GM19238 (cell line): ENCODE measurements around the gene MT1HL1.
"Not testable (repeated sequence)": the region's sequence is repeated elsewhere in the genome, so short reads cannot be mapped to it uniquely, and the experiment has no call there.

ENCODE experiments used
- DNase-seq: peaks from one replicate; pipeline ENCODE4 v3.0.0; 2011; ENCODE audit warnings: low spot score; ENCODE audit not compliant: insufficient read length

MT1HL1 gene

GRCh38 chr1:237018896-237019295 is 14.7 kb upstream of the MT1HL1 start:
- DNase-seq = no peak

DNA sequence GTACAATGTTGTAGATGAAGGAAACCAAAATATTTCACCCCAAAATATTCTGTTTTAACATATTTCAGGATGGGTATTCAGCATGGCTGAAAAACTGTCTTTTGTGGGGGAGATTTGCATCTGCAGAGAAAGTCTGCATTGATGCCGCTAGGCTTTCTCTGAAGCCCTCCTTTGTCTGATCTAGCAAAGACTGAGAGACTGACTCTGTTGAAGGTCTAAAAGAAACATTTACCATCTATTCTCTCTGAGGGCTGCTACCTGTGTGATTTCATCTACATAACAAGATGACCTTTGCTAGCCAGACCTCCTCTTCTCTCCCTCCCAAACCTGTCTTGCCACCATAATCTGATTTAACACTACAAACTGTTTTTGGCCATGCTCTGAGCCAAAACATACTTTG is 12.4 kb upstream of the MT1HL1 start:
- DNase-seq = no peak

- no peak for DNase-seq
Observed at GRCh38 chr1:237013608-237014007, 9.4 kb upstream of the MT1HL1 start.

- DNase-seq = no peak
Observed at GRCh38 chr1:237012788-237013383, 8.6 kb upstream of the MT1HL1 start.

DNA sequence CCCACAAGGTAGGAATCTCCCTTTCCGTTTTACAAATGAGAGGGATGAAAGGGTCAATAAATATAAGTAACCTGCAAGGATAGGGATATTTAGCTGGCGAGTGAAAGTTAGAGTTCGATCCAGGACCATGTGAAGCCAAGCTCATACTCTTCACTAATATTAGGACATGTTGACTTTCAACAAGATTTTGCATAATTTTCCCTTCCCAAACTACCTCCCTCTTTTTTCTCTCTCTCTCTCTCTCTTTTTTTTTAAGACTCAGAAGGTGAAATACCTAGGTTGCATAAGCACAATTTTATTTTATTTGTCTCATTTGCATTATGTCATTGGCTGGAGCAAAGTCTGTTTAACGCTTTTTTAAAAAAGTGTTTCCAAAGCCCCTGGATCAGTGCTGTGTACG is 8.1 kb upstream of the MT1HL1 start:
- no peak for DNase-seq

- DNase-seq = no peak
Observed at GRCh38 chr1:237011432-237011831, 7.2 kb upstream of the MT1HL1 start.

- DNase-seq = no peak
Observed at GRCh38 chr1:237009611-237010010, 5.4 kb upstream of the MT1HL1 start.

GRCh38 chr1:237007147-237007881 is 3.1 kb upstream of the MT1HL1 start:
- DNase-seq = no peak

DNA sequence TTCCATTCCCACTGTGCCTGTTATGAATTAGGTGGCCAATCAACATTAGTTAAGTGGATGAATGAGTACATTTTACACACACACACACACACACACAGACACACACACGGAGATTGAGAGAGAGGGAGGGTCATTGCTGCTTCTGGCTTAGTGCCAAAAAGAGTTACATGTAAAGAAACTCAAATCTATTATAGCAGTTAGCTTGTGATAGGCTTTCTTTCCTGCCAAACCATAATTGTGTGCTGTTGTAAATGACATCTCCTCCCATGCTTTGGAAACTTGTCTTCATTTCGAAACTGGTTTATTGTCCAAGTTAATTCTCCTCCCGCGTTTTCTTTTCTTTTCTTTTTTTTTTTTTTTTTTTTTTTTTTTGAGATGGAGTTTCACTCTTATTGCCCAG is 1.4 kb upstream of the MT1HL1 start:
- DNase-seq = no peak

- no peak for DNase-seq
Observed at GRCh38 chr1:237003516-237003915, 725 bp downstream of the MT1HL1 start.

DNA sequence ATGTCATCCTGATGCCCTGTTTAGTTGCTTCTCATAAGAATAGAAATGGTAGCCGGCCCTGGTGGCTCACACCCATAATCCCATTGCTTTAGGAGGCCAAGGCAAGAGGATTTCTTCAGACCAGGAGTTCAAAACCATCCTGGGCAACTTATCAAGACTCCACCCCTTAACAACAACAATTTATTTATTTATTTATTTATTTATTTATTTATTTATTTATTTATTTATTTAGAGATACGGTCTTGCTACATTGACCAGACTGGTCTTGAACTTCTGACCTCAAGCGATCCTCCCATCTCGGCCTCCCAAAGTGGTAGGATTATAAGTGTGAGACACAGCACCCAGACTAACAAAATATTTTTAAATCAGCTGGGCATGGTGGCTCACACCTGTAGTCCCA is 4.0 kb downstream of the MT1HL1 start:
- no peak for DNase-seq

- no peak for DNase-seq
Observed at GRCh38 chr1:236998546-236998945, 5.7 kb downstream of the MT1HL1 start.

GRCh38 chr1:236997882-236998281 is 6.4 kb downstream of the MT1HL1 start:
- DNase-seq = no peak

GRCh38 chr1:236997361-236997760 is 6.9 kb downstream of the MT1HL1 start:
- no peak for DNase-seq

DNA sequence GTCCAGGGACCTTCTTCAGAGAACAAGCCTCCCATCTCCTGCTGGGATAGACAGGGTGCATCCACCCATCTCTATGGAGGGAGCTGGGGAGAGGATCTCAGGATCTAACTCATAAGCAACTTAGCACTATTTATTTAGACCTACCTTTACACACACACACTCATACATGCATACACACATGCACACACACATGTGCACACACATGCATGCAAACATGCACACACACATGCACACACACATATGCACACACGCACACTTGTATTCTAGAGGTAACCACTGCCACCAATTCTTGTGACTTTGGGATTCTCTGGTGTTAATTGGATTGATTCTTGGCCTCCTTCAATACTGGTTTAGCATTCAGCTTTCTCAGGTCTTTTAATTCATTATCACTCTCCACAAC is 9.8 kb downstream of the MT1HL1 start:
- no peak for DNase-seq

GRCh38 chr1:236992449-236992848 is 11.8 kb downstream of the MT1HL1 start:
- DNase-seq = no peak

DNA sequence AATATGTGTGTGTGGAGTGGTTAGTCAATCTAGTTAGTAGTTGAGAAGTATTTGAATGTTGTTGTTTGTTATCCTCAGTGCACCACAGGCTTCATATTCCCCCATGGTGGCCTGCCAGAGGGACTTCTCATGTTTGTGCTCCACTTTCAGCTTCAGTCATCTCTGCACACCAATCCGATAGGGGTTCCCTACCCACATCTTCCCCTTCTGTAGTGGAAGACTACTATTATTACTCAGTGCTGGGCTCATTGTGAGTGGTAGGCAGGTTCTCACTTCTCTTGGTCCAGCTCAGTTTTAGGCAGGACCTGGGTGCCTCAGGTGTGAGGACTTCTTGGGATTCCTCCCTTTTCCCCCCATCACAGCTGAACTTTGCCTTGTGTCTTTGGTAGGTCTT is 14.2 kb downstream of the MT1HL1 start:
- DNase-seq = no peak

GRCh38 chr1:236989290-236990051 is 14.8 kb downstream of the MT1HL1 start:
- no peak for DNase-seq

- DNase-seq = no peak
Observed at GRCh38 chr1:236983818-236984217, 20.4 kb downstream of the MT1HL1 start.

DNA sequence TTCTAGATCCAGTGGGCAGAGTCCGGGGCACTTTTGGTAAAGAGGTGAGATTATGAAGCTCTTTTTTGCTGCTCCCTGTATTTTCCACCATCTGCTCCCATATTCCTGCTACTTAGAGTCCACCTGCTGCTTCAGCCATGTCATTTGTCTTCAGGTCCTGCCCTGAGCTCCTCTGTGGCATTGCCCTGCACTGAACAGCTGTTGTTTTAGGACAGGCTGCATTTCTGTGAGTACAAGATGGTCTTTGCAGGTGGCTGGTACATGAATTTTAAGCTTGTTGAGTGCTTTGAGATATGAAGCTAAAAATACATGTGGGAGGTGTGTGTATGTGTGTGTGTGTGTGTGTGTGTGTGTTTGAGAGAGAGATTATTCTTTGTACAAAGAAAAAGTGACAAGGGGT is 21.9 kb downstream of the MT1HL1 start:
- DNase-seq = no peak

GRCh38 chr1:236981431-236981830 is 22.8 kb downstream of the MT1HL1 start:
- not testable (repeated sequence) for DNase-seq

DNA sequence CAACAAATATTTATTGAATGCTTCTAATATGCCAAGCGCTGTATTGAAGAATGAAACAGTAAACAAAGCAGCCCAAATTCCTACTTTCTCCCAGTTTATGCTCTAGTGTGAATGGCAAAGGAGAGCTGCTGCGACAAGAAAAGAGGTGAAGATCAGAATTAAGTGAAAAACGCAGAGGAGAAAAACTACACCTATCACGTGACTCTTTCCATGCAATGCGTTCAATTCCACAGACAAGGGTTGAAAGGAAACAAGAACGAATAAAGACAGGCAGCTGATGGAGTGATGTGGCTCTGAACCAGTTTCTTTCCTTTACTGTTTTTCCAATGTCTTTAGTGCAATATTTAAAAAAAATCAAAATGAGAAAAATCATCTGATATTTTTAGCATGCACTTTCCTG is 23.6 kb downstream of the MT1HL1 start:
- no peak for DNase-seq
